GM12864 (cell line): ENCODE data around the gene HYAL1.

Experiments used
- DNase-seq: peaks from one replicate; pipeline ENCODE4 v3.0.0-alpha.2; 2011; ENCODE audit warnings: low read depth
- H3K4me3 ChIP-seq: 2 replicates; pipeline ENCODE4 v1.5.1; 2011; ENCODE audit warnings: mild to moderate bottlenecking, low read depth, low read length, control low read depth
- CTCF ChIP-seq: IDR thresholded peaks from 2 replicates; pipeline ENCODE4 v1.5.1; 2011; ENCODE audit warnings: low read depth, mild to moderate bottlenecking, moderate library complexity, low read length, control low read depth, inconsistent platforms; ENCODE audit errors: missing control alignments

HYAL1 gene

DNA sequence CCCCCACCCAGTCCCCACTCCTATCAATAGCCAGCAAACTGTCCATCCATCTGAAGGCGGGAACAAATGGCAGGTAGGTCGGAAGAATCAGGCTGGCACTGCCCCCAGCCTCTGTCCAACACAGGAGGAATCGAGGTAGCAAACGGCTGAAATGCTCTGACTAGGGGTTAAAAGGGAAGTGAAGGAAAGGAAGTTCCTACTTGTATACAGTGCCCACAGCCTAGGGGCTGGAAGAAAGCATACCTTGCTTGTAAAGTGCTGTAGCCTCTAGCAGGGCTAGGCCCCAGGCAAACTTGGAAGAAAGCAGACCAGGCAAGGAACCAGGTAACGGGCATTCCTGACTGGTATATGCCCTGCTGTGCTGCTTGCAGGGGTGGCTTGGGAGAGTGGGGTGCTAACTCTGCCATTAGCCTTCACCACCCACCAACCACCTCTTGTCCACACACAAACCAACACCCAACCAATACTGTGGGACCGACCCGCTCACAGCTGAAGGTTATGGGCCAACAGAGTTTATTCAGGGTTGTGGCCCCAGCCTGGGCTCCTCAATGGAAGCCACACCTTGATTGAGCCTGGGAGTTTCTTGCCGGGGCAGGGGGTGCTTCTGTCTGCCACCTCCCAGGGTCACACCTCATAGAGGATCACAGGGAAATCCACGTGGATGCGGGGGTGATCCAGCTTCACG is 22.3 kb upstream of the HYAL1 start:
- TF ChIP-seq CTCF, result no peak
- H3K4me3 ChIP-seq, result no peak overlapping the region
- no peak for DNase-seq

DNA sequence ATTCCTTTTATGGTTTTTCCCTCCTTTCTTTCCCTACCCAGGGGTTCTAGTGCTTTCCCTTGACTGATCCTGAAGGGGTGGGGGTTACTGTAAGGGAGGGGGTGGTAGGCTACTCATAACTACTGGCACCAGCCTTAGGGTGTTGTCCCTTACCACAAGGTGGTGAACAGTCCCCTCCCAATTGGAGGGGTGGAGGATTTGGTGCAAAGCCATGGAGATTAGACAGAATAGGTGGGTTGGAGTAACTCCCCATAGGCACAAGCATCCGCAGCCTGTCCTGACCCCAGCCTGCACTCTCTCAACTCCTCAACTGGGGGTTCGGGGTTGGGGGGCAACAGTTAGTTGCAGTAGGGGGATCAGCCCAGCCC is 21.7 kb upstream of the HYAL1 start:
- no peak overlapping the region for H3K4me3 ChIP-seq
- TF ChIP-seq CTCF, result no peak
- no peak for DNase-seq

DNA sequence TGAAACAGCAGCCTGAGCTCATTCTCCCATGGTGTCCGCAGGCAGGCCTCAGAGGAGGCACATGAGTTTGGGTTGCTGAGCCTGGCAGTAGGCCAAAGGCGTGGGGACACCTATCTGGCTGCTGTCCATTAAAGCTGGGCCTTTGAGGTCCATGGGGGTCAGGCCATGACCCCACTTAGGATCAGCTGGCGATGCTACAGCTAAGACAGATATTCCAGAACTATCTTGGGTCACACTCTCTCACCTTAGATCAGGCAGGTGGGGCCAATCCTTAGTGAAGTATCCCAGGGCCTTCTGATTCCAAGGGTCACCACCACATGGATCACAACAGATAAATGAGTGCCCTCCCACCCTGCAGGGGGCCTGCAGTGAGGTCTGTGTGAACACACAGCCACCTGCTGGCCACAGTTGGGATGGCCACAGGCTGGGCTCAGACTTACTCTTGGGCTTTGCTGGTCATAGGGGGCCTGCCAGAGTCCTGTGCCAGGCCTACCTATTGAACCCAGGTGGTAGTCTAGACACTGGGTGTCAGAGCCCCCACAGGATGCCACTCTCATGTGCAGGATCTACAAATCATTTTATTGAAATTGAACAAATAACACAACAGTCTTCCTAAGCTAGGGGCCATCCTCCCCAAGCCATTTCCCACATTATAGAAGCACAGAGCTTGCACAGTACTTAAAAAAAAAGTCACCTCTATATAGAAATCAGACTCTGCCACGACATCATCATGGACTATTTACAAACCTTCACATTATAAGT is 21.2 kb upstream of the HYAL1 start:
- DNase-seq, result no peak
- TF ChIP-seq CTCF, result peak; percentile 81
- H3K4me3 ChIP-seq, result no peak overlapping the region

DNA sequence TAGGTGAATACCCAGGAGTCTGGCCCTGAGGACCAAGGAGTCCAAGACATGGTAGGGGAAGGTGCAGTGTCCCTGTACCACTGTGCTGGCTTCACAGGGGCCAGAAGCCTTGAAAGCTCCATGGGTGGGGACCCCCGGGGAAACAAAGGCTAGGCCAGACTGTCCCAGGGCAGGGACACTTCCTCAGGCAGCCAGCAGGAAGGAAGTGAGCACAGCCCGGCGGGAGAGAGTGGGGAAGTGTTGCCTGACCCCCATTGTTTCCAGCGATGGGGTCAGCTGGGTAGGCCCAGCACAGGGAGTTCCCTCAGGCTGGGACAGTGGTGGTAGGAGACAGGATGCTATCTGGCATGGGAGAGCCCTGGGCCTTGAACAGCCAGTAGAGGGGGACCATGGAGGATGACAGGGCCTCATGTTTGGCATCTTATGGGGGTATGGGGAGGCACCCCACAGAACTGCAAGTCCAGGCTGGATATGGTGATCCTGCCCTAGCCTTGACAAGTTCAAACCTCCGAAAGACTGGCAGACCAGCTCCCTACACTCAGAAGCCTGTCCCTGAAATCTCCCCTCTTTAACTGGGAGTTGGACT is 20.3 kb upstream of the HYAL1 start:
- no peak for DNase-seq
- H3K4me3 ChIP-seq, result no peak overlapping the region
- no peak for TF ChIP-seq CTCF

GRCh38 chr3:50323092-50323600 is 19.8 kb upstream of the HYAL1 start:
- no peak for TF ChIP-seq CTCF
- DNase-seq, result no peak
- no peak overlapping the region for H3K4me3 ChIP-seq

GRCh38 chr3:50322386-50323091 is 19.2 kb upstream of the HYAL1 start, which contains the start of gene HYAL2:
HYAL2 (minus strand) TSS chr3:50322745; CDS start chr3:50320489, 2,256 bp downstream.
- no peak for TF ChIP-seq CTCF
- peak within 1 kb of the TSS; percentile 61 for H3K4me3 ChIP-seq
- no peak for DNase-seq
